Neural cell (in vitro differentiated cells): ENCODE results near the gene IFT122. TPM values are rescaled to one million over a fixed set of nuclear protein-coding genes. Genes with fewer than 3 reads are reported as not detected.

Experiments
- H2AFZ ChIP-seq: fragments of 200-600, 300-800 bp; sonication (generic), shearing (Covaris generic); 2 replicates; pipeline ENCODE4 v1.6.0; 2014; ENCODE audit warnings: low read depth, mild to moderate bottlenecking, antibody characterized with exemption, low read length, moderate library complexity
- H3F3A ChIP-seq: fragments of 200-600 bp; shearing (Covaris generic); 2 replicates; pipeline ENCODE4 v1.6.1; 2016; ENCODE audit warnings: mild to moderate bottlenecking, moderate library complexity, mixed read lengths, antibody characterized with exemption, low read length; ENCODE audit not compliant: insufficient read depth, poor library complexity, severe bottlenecking
- H3K27ac ChIP-seq: fragments of 200-600, 300-800 bp; sonication (generic), shearing (Covaris generic); 2 replicates; pipeline ENCODE4 v1.5.1; 2014; ENCODE audit warnings: mild to moderate bottlenecking, low read length, moderate library complexity
- H3K27me3 ChIP-seq: fragments of 300-800, 200-600 bp; sonication (generic), shearing (Covaris generic); 2 replicates; pipeline ENCODE4 v1.6.0; 2014; ENCODE audit warnings: mild to moderate bottlenecking, low read depth, low read length, moderate library complexity; ENCODE audit not compliant: insufficient read depth
- H3K36me3 ChIP-seq: fragments of 300-800, 200-600 bp; sonication (generic), shearing (Covaris generic); 2 replicates; pipeline ENCODE4 v1.5.1; 2014; ENCODE audit warnings: mild to moderate bottlenecking, antibody characterized with exemption, low read length, moderate library complexity; ENCODE audit not compliant: insufficient read depth
- H3K4me2 ChIP-seq: fragments of 300-800, 200-600 bp; sonication (generic), shearing (Covaris generic); 2 replicates; pipeline ENCODE4 v1.6.0; 2014; ENCODE audit warnings: mild to moderate bottlenecking, low read length
- H3K4me3 ChIP-seq: fragments of 300-800, 200-600 bp; sonication (generic), shearing (Covaris generic); 2 replicates; pipeline ENCODE4 v1.5.1; 2014; ENCODE audit warnings: mild to moderate bottlenecking, low read length, moderate library complexity
- H3K79me2 ChIP-seq: fragments of 200-600 bp; shearing (Covaris generic); replicated peaks from 2 replicates; pipeline ENCODE4 v1.6.0; 2014; ENCODE audit warnings: mild to moderate bottlenecking, low read length, moderate library complexity; ENCODE audit not compliant: insufficient read depth
- H3K9ac ChIP-seq: fragments of 300-800, 200-600 bp; sonication (generic), shearing (Covaris generic); 2 replicates; pipeline ENCODE4 v1.6.1; 2016; ENCODE audit warnings: mild to moderate bottlenecking, low read length, mixed read lengths
- H3K9me2 ChIP-seq: fragments of 200-600 bp; shearing (Covaris generic); 2 replicates; pipeline ENCODE4 v1.6.1; 2016; ENCODE audit warnings: mild to moderate bottlenecking, low read length, mixed read lengths; ENCODE audit not compliant: insufficient read depth
- H3K9me3 ChIP-seq: fragments of 200-600, 300-800 bp; sonication (generic), shearing (Covaris generic); 2 replicates; pipeline ENCODE4 v1.6.1; 2016; ENCODE audit warnings: mild to moderate bottlenecking, mixed run types, low read length, moderate library complexity, mixed read lengths
- H4K20me1 ChIP-seq: fragments of 200-600 bp; shearing (Covaris generic); 2 replicates; pipeline ENCODE4 v1.6.1; 2016; ENCODE audit warnings: mild to moderate bottlenecking, mixed run types; ENCODE audit not compliant: insufficient read depth
- CTCF ChIP-seq: fragments of 450-650 bp; IDR thresholded peaks from 2 replicates; pipeline ENCODE4 v1.5.1; 2014; ENCODE audit warnings: antibody characterized with exemption, mild to moderate bottlenecking, moderate library complexity; ENCODE audit not compliant: poor library complexity, severe bottlenecking
- EP300 ChIP-seq: fragments of 450-650 bp; conservative IDR thresholded peaks from 2 replicates; pipeline ENCODE4 v1.6.1; 2014; ENCODE audit warnings: antibody characterized with exemption, mild to moderate bottlenecking, moderate library complexity; ENCODE audit not compliant: poor library complexity, severe bottlenecking
- EZH2 ChIP-seq: fragments of 200-600, 300-800 bp; shearing (Covaris generic), sonication (generic); IDR thresholded peaks from 2 replicates; pipeline ENCODE4 v1.6.1; 2014; ENCODE audit warnings: antibody characterized with exemption, low read length, borderline replicate concordance, mild to moderate bottlenecking; ENCODE audit not compliant: insufficient read depth, poor library complexity, severe bottlenecking
- MXI1 ChIP-seq: fragments of 450-650 bp; conservative IDR thresholded peaks from 2 replicates; pipeline ENCODE4 v1.6.1; 2014; ENCODE audit warnings: antibody characterized with exemption, mild to moderate bottlenecking; ENCODE audit not compliant: poor library complexity, severe bottlenecking
- POLR2AphosphoS5 ChIP-seq: IDR thresholded peaks from 2 replicates; pipeline ENCODE4 v1.6.1; 2012
- RAD21 ChIP-seq: fragments of 450-650 bp; conservative IDR thresholded peaks from 2 replicates; pipeline ENCODE4 v1.6.1; 2014; ENCODE audit warnings: antibody characterized with exemption, mild to moderate bottlenecking, moderate library complexity
- REST ChIP-seq: IDR thresholded peaks from 2 replicates; pipeline ENCODE4 v1.6.1; 2012; ENCODE audit warnings: borderline replicate concordance
- SMC3 ChIP-seq: fragments of 450-650 bp; conservative IDR thresholded peaks from 2 replicates; pipeline ENCODE4 v1.6.1; 2014; ENCODE audit warnings: antibody characterized with exemption, mild to moderate bottlenecking, moderate library complexity; ENCODE audit not compliant: poor library complexity
- TAF1 ChIP-seq: IDR thresholded peaks from 2 replicates; pipeline ENCODE4 v1.6.1; 2012; ENCODE audit warnings: low read depth
- polyA plus RNA-seq: library from polyadenylated mRNA; depleted of rRNA; stranded (reverse); fragments of >200 nt; gene quantifications from 2 replicates; pipeline ENCODE4 v1.2.3, GENCODE V29; 2014

The IFT122 gene
- polyA plus RNA-seq, 1 donor from 2014 or later, result 28.3 TPM

GRCh38 chr3:129462361-129462968, 22.4 kb downstream of the IFT122 start:
- Histone ChIP-seq H3K79me2 (no peaks in the 10 kb centered on the region), H2AFZ (no peak overlapping the region), H3K9ac (no peak overlapping the region), H3K27me3 (no peaks in the 10 kb centered on the region), H3K4me2 (no peak overlapping the region), H3K36me3 (no peaks in the 10 kb centered on the region), H3K9me2 (no peaks in the 10 kb centered on the region), H3K4me3 (no peak overlapping the region), H3K9me3 (no peaks in the 10 kb centered on the region), H3F3A (no peaks in the 10 kb centered on the region), H3K27ac (no peak overlapping the region), H4K20me1 (no peaks in the 10 kb centered on the region)
- TF ChIP-seq TAF1, result no peak
- no peak for TF ChIP-seq SMC3
- TF ChIP-seq EP300, result no peak
- TF ChIP-seq REST, result no peak
- no peak for TF ChIP-seq CTCF
- TF ChIP-seq POLR2AphosphoS5, result no peak
- TF ChIP-seq MXI1, result no peak

- no peaks in the 10 kb centered on the region for H3F3A ChIP-seq
- no peak for TF ChIP-seq EP300
- no peak for TF ChIP-seq POLR2AphosphoS5
- no peak for TF ChIP-seq TAF1
- TF ChIP-seq RAD21, result no peak
- no peak for TF ChIP-seq MXI1
- no peak for TF ChIP-seq REST
- no peak for TF ChIP-seq EZH2
- TF ChIP-seq CTCF, result no peak
- no peak for TF ChIP-seq SMC3
Observed at GRCh38 chr3:129463094-129463493, 23.1 kb downstream of the IFT122 start.

More at GRCh38 chr3:129463094-129463493, 23.1 kb downstream of the IFT122 start:
- Histone ChIP-seq H3K27ac (no peak overlapping the region), H3K79me2 (no peaks in the 10 kb centered on the region), H3K36me3 (no peaks in the 10 kb centered on the region), H3K9me3 (no peaks in the 10 kb centered on the region), H3K4me2 (no peak overlapping the region), H2AFZ (no peak overlapping the region), H4K20me1 (no peaks in the 10 kb centered on the region), H3K4me3 (no peak overlapping the region), H3K9me2 (no peaks in the 10 kb centered on the region), H3K27me3 (no peaks in the 10 kb centered on the region), H3K9ac (no peak overlapping the region)
